Activated naive CD4-positive, alpha-beta T cell treated with anti-CD3 and anti-CD28 coated beads, Interleukin-2, amount 50 U/mL, for 72 hours (primary cell): ENCODE results near the gene SLC49A4. TPM values are rescaled to one million over a fixed set of nuclear protein-coding genes. Genes with fewer than 3 reads are reported as not detected.

ENCODE experiments used
- ATAC-seq, 2 donors: fragments of 150-1000 bp; cut with Tn5 transposase; 2 replicates each; pipeline ENCODE4 v1.10.0; 2021; ENCODE audit warnings: mild to moderate bottlenecking in 2 of 2, moderate library complexity in 2 of 2
- DNase-seq, 2 donors: peaks; one replicate each; pipeline ENCODE4 v3.0.0; 2021 to 2022; ENCODE audit warnings: low spot score in 2 of 2
- H3K27ac Mint-ChIP-seq, 2 donors: one replicate each; pipeline ENCODE4 v1.8.0; 2022; ENCODE audit warnings: mild to moderate bottlenecking in 2 of 2, mixed read lengths in 2 of 2
- H3K36me3 Mint-ChIP-seq, 2 donors: one replicate each; pipeline ENCODE4 v1.8.0; 2022; ENCODE audit warnings: mixed read lengths in 2 of 2
- H3K9me3 Mint-ChIP-seq, 2 donors: one replicate each; pipeline ENCODE4 v1.8.0; 2022; ENCODE audit warnings: mixed read lengths in 2 of 2
- total RNA-seq, 2 donors: library from RNA; stranded (reverse); gene quantifications; one replicate each; pipeline ENCODE4 v1.2.3, GENCODE V29; 2022

SLC49A4 gene
- total RNA-seq, 2 donors from 2014 or later: 1.3 to 1.8 TPM

DNA sequence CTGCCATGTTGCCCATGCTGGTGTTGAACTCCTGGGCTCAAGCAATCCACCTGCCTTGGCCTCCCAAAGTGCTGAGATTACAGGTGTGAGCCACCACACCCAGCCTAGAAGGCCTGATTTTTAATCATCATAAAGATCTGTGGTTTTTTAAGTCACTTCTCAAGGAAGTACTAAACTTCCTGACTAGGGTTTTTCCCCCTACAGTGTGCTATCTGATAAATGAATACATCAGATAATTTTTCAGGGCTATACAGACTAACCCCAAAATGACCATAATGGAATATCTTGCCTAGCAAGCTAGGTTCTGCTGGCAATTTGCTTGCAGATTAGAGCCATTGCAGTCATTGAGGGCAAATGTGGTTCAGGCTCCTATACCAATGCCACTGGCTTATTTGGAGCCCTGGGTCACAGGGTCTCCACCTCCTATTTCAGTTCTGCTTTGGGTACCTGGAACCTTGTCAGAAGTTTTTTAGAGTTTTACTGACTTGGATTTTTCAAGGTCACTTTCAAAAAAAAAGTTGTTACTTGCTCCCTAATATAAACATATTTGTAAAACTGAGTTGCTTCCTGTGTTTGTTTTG, 80.8 kb downstream of the SLC49A4 start:
- peaks cover 10 to 16% of the 10 kb centered on the region in 2 donors for H3K36me3 Mint-ChIP-seq
- ATAC-seq (peak in 1 of 2 donors; percentile 81), DNase-seq (no peak)
- H3K9me3 Mint-ChIP-seq: no peaks in the 10 kb centered on the region
- no peak overlapping the region for H3K27ac Mint-ChIP-seq

DNA sequence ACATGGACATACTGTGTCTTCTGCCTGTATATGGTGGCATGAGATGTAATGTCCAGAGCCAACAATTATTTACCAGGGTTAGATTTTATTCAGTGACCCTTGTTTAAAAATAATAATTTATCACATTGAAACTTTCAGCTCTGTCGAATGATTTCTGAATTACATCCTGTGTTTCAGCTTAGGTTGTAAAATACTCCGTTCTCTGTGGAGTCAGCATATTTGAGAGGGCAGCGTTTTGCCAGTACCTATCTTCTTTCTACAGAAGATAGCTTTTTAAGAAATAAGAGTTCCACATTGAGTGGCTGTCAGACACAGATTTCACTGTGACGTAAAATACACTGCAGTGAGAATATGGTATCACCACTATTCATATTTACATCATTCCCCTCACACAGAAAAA, 85.3 kb downstream of the SLC49A4 start:
- no peak for ATAC-seq
- H3K9me3 Mint-ChIP-seq: no peaks in the 10 kb centered on the region
- no peak for DNase-seq

DNA sequence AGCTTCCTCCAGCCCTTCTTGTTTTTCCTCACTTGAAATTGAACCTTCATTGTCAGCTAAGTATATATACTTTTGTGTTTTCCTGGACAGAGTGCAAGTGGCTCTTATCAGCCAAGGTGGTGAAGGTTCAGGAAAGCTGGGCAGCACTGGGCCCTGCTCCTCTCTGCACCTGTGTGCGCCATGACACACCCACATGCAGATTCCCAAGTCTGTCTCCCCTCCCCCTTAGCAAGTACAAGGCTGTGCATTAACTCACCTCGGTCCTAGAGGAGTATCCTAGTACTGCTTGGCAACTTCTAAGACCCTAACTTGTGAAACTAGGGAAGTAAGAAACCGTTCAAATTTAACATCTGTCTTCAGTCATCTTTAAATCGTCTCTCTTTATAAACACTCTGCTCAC, 85.8 kb downstream of the SLC49A4 start:
- H3K9me3 Mint-ChIP-seq: no peaks in the 10 kb centered on the region
- ATAC-seq (no peak), DNase-seq (no peak)
- H3K27ac Mint-ChIP-seq: no peak overlapping the region
- H3K36me3 Mint-ChIP-seq: peaks cover 0 to under 1% of the 10 kb centered on the region in 2 donors

More for the DNA sequence above, 85.3 kb downstream of the SLC49A4 start:
- no peak overlapping the region for H3K27ac Mint-ChIP-seq
- H3K36me3 Mint-ChIP-seq: peaks cover under 1 to 5% of the 10 kb centered on the region in 2 donors

DNA sequence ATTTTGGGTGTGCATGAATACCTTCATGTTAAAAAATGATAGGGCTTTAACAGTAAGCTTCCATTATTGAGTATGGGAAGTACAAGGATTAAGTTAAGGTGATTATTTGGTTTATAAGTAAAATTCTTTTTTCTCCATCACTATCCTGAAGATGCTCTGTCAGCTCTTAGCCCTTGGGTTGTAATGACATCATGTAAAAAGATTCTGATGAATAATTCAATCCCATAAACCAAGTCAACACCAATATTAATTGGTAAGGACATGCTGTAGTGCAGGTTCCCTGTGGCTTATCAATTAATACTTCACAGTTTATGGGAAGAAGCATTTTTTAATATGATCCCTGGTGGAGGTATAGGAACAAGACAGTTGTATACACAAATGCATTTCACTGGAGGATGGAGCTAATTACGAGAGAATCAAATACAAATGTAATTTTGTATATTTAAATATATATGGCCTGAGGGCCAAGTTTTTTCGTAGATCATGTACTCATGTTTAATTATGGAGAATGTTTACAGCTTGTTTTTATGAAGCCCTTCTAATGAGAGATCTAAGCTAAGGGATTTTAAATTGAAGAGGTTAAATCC, 87.6 kb downstream of the SLC49A4 start:
- Mint-ChIP-seq H3K27ac (no peak overlapping the region), H3K36me3 (no peaks in the 10 kb centered on the region), H3K9me3 (no peaks in the 10 kb centered on the region)
- ATAC-seq: no peak
- DNase-seq: no peak

DNA sequence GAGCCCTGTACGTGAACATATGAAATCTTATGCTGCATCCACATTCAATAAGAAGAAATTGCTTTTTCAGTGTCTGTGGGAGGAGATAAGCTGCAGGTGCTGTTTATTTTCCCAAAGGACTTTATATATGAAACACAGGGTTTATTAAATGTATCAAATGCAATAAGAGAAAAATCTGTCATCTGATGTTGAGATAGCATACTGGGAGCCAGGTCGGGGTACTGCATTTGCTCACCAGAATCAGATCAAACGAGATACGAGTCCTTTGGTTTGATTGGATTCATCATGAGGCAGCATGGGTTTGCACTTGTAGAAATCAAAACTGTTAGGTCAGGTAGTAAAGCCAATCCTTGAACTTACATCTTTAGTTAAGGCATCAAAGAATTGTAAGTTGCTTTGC, 91.4 kb downstream of the SLC49A4 start:
- DNase-seq (no peak), ATAC-seq (no peak)
- no peaks in the 10 kb centered on the region for H3K36me3 Mint-ChIP-seq
- no peak overlapping the region for H3K27ac Mint-ChIP-seq
- H3K9me3 Mint-ChIP-seq: no peaks in the 10 kb centered on the region

DNA sequence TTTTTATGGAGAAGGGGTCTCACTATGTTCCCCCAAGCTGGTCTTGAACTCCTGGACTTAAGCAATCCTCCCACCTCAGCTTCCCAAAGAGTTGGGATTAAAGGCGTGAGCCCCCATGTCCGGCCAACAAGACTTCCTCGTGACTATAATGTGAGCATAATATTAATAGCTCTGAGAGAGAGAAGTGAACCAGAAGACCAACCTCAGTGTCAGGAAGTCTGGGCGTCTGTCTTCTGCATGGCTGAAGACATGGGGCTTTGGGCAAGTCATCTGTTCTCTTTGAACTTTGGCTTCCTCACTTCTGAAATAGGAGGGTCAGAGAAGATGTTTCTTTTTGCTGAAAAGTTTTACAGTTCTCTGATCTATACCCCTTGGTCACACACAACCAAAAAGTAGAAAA, 92.1 kb downstream of the SLC49A4 start:
- Mint-ChIP-seq H3K36me3 (no peaks in the 10 kb centered on the region), H3K27ac (no peak overlapping the region), H3K9me3 (no peaks in the 10 kb centered on the region)
- DNase-seq (no peak), ATAC-seq (no peak)

DNA sequence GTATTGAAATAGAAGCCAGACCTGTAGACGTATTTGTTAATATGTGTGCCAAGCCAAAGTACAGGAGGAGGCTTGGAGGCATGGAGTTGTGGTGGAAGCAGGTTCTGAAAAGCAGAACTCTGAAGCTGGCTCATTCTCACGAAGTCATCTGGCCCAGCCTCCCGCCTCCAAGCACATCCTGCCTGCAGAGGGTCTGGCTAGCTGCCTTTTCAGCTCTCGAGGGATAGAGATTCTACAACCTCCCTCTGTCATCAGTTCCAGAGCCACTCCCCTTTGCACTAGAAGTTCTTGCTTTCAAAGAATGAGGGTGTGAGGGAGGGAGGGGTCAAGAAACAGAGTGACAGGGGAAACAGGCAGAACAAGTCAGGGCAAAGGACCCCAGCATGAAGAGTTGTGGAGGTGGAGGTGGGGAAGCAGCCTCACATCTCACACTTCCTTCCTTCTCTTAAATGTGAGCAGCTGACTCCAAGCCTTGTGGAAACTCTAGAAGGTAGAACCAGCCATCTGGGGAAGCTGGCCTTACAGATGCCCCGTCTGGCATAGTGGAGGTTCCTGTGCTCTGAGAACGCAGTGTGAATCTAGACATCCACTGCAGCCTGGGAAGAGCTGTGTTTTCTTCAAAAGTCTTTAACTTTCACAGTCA, 95.3 kb downstream of the SLC49A4 start:
- ATAC-seq (peak; percentile 54 to 60), DNase-seq (no peak)
- Mint-ChIP-seq H3K36me3 (no peaks in the 10 kb centered on the region), H3K9me3 (no peaks in the 10 kb centered on the region), H3K27ac (no peak overlapping the region)

DNA sequence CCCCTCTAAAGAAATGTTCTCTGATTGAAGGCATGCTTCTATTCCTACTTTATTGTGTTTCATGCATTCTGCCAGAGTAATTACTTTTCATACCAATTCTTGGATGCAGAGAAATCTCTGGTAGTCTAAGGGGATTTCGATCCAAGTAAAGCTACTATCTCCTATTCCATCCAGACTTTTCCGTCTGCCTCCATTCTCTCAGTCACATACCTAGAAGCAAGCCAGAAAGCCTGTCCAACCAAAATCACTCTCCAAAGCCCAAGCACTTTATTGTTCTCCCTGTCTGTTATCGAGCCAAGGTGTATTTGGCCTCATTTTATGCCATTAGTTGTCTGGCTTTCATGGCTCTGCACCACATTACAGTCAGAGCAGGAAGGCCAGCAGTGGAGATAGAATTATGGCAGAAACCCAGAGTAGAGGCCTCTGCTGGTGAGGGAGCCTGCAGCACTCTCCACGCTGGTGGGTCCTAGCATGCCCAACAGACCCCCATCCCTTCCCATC, 95.9 kb downstream of the SLC49A4 start:
- Mint-ChIP-seq H3K9me3 (no peaks in the 10 kb centered on the region), H3K27ac (no peak overlapping the region), H3K36me3 (no peaks in the 10 kb centered on the region)
- ATAC-seq: no peak
- DNase-seq: no peak

DNA sequence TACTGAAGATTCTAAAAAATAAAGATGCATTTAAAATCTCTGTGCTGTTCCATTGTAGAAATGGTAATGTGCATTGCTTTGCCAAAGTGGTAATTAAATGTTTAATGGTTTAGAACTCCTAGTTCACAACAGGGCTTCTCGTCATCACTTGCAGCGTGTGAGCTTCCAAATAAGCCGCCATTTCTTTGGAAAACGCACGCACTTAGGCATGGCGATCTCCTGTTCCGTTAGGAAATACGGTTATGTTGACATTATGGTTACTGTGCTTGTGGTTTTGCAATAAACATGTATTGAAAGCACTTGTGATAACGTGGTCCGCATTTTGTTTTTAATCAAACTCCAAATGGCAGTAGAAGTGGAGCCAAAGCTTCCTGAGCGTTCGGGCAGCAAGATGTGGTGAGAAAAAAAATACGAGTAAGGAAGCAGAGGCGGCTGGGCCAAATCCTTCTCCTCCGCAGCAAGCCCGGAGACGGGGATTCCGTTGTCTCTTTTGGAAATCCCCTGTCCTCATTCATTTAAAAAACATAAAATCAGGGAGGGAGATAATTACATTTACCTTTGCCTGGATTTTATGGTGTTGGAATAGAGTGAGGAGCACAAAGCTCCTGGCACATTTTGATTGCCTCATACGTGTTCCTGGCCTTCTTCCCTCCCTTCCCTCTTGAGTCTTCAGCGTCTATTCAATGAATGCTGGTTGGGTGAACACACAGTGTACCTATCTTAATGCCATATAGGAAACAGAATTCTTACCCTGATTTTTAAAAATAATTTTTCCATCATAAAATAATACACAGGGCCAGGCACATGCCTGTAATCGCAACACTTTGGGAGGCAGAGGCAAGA, 97.5 kb downstream of the SLC49A4 start:
- no peak for ATAC-seq
- Mint-ChIP-seq H3K36me3 (no peaks in the 10 kb centered on the region), H3K9me3 (no peaks in the 10 kb centered on the region), H3K27ac (no peak overlapping the region)
- DNase-seq: no peak

DNA sequence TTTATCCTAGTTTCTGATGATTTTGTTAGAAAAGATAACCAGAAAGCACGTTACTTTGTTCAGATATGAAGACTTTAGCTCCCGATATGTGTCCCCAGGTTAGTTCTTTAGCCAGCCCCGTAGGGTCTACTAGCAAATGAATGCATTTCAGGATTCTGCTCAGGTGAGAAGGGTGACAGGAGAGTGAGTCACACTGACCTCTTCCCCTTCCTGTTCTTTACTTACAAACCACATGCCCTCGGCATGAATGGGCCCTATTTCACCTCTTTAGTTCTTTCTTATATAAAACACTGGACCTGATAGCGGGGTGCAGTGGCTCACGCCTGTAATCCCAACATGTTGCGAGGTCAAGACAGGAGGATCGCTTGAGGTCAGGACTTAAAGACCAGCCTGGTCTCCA, 98.4 kb downstream of the SLC49A4 start:
- H3K36me3 Mint-ChIP-seq: no peaks in the 10 kb centered on the region
- H3K9me3 Mint-ChIP-seq: no peaks in the 10 kb centered on the region
- ATAC-seq (peak; percentile 89 to 95), DNase-seq (no peak)
- peak overlapping the region in 1 of 2 donors; percentile 2 for H3K27ac Mint-ChIP-seq

DNA sequence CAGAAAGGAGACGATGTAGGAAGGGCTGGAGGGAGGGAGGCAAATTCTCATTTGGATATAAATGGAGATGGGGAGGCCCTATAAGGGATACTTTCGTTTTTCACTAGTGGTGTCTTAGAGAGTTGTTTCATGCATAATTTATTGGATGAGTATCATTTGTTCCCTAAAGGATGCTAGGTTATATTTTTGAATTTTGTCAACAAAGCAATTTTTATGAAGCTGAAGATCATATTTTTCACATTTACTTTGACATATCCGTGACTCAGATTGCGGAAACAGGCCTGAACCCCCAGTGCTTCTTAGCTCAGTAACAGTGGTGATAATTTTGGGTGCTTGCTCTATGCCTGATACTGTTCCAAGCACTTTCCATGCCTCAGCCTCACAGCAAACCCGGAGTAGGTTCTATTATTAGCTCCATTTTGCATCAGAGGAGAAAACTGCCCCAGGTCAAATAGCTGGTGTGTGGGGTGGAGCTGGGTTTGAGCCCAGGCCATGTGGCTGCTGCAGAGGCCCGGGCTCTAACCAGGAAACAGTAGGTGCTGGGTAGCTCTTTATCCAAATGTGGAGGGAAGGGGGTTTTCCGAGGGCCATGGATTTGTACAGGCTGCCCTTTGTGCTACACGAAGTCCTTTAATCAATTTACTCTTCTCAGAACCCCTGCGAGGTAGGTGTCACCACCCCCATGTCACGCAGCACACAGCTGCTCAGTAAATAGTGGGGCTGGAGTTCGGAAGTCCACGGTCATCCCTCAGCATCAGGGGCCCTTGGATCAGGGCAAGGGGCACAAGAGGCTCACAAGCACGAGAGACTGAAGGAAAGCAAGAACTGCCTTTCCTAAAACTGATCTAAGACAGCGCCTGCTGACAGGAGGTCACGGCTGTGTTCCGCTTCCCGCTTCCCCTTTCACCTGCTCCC, 99.1 kb downstream of the SLC49A4 start:
- DNase-seq (no peak), ATAC-seq (no peak)
- Mint-ChIP-seq H3K36me3 (no peaks in the 10 kb centered on the region), H3K27ac (peak overlapping the region; percentile 2 to 26), H3K9me3 (no peaks in the 10 kb centered on the region)

DNA sequence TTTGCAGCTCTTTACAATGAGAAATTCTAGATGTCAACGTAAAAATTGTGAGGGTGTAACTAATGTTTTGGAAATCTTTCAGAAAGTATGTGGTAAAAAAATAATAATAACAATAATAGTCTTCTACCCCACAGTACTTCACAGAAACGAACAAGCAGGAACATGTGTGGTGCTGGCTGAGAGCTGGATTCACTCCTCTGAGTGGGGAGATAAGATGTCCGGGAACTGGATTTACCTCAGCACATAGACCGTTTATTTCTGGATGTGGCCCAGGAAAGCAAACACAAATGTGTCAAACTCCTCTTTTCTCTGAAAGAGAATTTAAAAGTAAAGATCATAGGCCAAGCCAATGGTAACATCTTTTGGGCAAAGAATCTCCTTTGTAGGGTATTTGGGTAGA, 103.4 kb downstream of the SLC49A4 start:
- ATAC-seq: no peak
- DNase-seq: no peak
- H3K9me3 Mint-ChIP-seq: no peaks in the 10 kb centered on the region
- H3K27ac Mint-ChIP-seq: no peak overlapping the region
- H3K36me3 Mint-ChIP-seq: no peaks in the 10 kb centered on the region

DNA sequence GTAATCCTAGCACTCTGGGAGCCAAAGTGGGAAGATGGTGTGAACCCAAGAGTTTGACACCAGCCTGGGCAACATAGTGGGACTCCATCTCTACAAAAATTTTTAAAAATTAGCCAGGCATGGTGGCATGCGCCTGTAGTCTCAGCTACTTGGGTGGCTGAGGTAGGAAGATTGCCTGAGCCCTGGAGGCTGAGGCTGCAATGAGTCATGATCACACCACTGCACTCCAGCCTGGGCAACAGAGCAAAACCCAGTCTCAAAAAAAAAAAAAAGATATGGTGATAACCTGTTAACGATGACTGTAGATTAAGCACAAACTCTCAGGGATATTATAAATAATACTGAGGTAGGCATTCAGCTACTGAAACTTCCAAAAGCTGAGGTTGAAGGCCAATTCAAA, 107.5 kb downstream of the SLC49A4 start:
- DNase-seq (no peak), ATAC-seq (no peak)
- Mint-ChIP-seq H3K36me3 (peaks cover 0 to 5% of the 10 kb centered on the region in 2 donors), H3K9me3 (peaks cover 0 to 10% of the 10 kb centered on the region in 2 donors), H3K27ac (no peak overlapping the region)

DNA sequence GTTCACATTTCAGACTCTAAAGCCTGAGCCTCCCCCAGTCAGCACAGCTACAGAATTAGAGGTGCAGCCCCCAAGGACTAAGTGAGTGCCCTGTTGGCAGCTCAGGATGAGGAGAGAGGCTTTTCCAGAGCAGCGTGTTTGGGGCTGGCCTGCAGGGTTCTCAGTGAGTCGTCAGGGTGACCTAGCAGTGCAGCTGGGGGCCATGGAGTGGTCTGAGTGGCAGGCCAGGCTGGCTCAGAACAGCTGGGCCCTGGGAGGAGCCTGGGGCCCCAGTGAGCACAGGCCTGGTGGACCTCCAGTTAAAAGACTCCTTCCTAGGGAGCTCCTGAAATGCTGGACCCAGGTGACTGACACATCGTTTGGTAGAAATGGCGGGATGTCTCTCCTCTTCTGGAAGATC, 108.3 kb downstream of the SLC49A4 start:
- Mint-ChIP-seq H3K9me3 (peaks cover 0 to 10% of the 10 kb centered on the region in 2 donors), H3K36me3 (peaks cover 0 to 5% of the 10 kb centered on the region in 2 donors), H3K27ac (no peak overlapping the region)
- ATAC-seq (no peak), DNase-seq (no peak)

DNA sequence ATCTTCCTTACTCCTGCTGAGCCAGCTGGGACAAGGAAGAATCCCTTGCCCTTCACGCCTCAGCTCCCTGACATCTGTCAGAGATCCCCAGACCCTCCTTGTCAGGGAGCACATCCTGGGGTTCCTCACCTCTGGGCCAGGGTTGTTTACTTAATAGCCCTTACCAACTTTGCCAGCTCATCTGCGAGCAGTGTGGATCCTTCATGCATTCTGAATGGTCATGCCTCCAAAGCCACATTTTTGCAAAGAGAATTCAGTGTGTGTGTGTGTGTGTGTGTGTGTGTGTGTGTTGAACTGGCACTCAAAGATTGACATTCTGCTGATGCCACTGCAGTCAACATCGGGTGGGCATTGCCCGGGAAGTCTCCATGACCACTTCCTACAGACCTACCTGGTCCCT, 112.6 kb downstream of the SLC49A4 start:
- peaks cover 0 to 5% of the 10 kb centered on the region in 2 donors for H3K36me3 Mint-ChIP-seq
- DNase-seq (no peak), ATAC-seq (no peak)
- H3K9me3 Mint-ChIP-seq: peaks cover 0 to 10% of the 10 kb centered on the region in 2 donors
- no peak overlapping the region for H3K27ac Mint-ChIP-seq

DNA sequence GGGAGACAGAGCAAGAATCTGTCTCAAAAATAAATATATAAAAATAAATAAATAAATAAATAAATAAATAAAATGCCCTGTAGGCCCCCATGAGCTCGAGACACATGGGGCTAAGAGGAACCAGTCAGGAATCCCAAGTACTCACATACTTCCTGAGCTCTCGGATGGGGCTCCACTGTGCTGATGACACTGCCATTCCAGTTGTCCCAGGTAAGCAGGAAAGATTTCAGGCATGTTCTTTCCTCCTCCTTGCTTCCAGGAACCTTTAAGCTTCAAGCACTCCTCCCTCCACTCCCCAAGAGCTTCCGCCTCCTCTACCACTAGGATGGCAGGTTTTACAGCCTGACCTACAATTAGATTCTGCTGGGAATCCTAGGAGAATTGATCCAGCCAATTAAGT, 113.4 kb downstream of the SLC49A4 start:
- peaks cover 0 to 5% of the 10 kb centered on the region in 2 donors for H3K36me3 Mint-ChIP-seq
- H3K27ac Mint-ChIP-seq: no peak overlapping the region
- no peak for ATAC-seq
- peaks cover 0 to 10% of the 10 kb centered on the region in 2 donors for H3K9me3 Mint-ChIP-seq
- no peak for DNase-seq
